H1 (cell line): ENCODE data around the gene ZBTB20. TPM values are rescaled to one million over a fixed set of nuclear protein-coding genes. Genes with fewer than 3 reads are reported as not detected.

Experiments used
- CTCF ChIA-PET: fragments of 300-600 bp; sonication (Branson Sonifier 250); formaldehyde crosslinking; loops from one replicate; lab custom pipeline; 2021; ENCODE audit not compliant: partially characterized antibody; lab: Charles Lee
- POLR2A ChIA-PET: fragments of 300-600 bp; sonication (Branson Sonifier 250); formaldehyde crosslinking; loops from one replicate; lab custom pipeline; 2021; ENCODE audit warnings: inconsistent platforms; ENCODE audit not compliant: partially characterized antibody; lab: Charles Lee
- DNase-seq, 2 experiments: peaks; one replicate each; pipeline versions ENCODE4 v3.0.0 to v3.0.0-alpha.2; 2010 to 2022; ENCODE audit warnings: low spot score in 2 of 2, low read depth in 1 of 2, mixed read lengths in 1 of 2
- FAIRE-seq: peaks from 2 replicates; lab custom pipeline; 2011; peaks lifted over from hg19 to GRCh38; lab: Jason Lieb, UNC
- H2AFZ ChIP-seq: 2 replicates; pipeline ENCODE4 v1.8.1; 2012; ENCODE audit warnings: low read length, inconsistent platforms
- H2AK5ac ChIP-seq: 2 replicates; pipeline ENCODE4 v1.6.1; 2013; ENCODE audit warnings: low read depth, low read length
- H2BK120ac ChIP-seq: replicated peaks from 2 replicates; pipeline ENCODE3; 2013; ENCODE audit warnings: low read depth, low read length, inconsistent platforms
- H2BK12ac ChIP-seq: 2 replicates; pipeline ENCODE4 v1.6.1; 2013; ENCODE audit warnings: low read depth, low read length
- H2BK15ac ChIP-seq: 2 replicates; pipeline ENCODE4 v1.6.1; 2013; ENCODE audit warnings: low read length
- H2BK20ac ChIP-seq: 2 replicates; pipeline ENCODE4 v1.6.1; 2013; ENCODE audit warnings: low read length
- H2BK5ac ChIP-seq: 2 replicates; pipeline ENCODE4 v1.6.1; 2013; ENCODE audit warnings: low read depth, low read length
- H3K14ac ChIP-seq: 2 replicates; pipeline ENCODE4 v1.6.1; 2013; ENCODE audit warnings: inconsistent platforms; ENCODE audit not compliant: insufficient read length
- H3K18ac ChIP-seq: 2 replicates; pipeline ENCODE4 v1.6.1; 2013; ENCODE audit warnings: low read length; ENCODE audit errors: extremely low read depth
- H3K23ac ChIP-seq: 2 replicates; pipeline ENCODE4 v1.6.1; 2013; ENCODE audit warnings: inconsistent platforms; ENCODE audit not compliant: insufficient read length
- H3K23me2 ChIP-seq: 2 replicates; pipeline ENCODE4 v1.6.1; 2013; ENCODE audit warnings: low read depth, low read length
- H3K27ac ChIP-seq: 2 replicates; pipeline ENCODE4 v1.6.1; 2011; ENCODE audit warnings: low read depth, low read length, inconsistent platforms
- H3K27me3 ChIP-seq, 4 experiments: replicated peaks in 1 of 4; 1 replicate in 1 of 4; 2 replicates in 3 of 4; pipeline versions ENCODE4 v1.6.1 to v1.8.1; 2011 to 2013; ENCODE audit warnings: low read length in 3 of 4, mild to moderate bottlenecking in 3 of 4, inconsistent platforms in 2 of 4, mixed read lengths in 2 of 4, moderate library complexity in 1 of 4; ENCODE audit not compliant: control insufficient read depth in 3 of 4, insufficient read depth in 3 of 4; ENCODE audit errors: extremely low read depth in 1 of 4
- H3K36me3 ChIP-seq, 4 experiments: 2 replicates each; pipeline versions ENCODE4 v1.6.1 to v1.8.1; 2011 to 2013; ENCODE audit warnings: mild to moderate bottlenecking in 4 of 4, low read length in 3 of 4, moderate library complexity in 2 of 4, control low read depth in 1 of 4, inconsistent platforms in 1 of 4; ENCODE audit not compliant: insufficient read depth in 4 of 4, control insufficient read depth in 2 of 4
- H3K4ac ChIP-seq: replicated peaks from 2 replicates; pipeline ENCODE3; 2013; ENCODE audit warnings: low read length, low read depth, mixed read lengths, inconsistent platforms; ENCODE audit not compliant: insufficient read length
- H3K4me1 ChIP-seq, 4 experiments: replicated peaks in 1 of 4; 1 replicate in 1 of 4; 2 replicates in 3 of 4; pipeline versions ENCODE4 v1.6.1 to v1.8.1; 2011 to 2013; ENCODE audit warnings: low read length in 3 of 4, inconsistent platforms in 2 of 4, mixed read lengths in 1 of 4; ENCODE audit not compliant: insufficient read depth in 4 of 4, control insufficient read depth in 3 of 4
- H3K4me2 ChIP-seq, 2 experiments: 2 replicates each; pipeline versions ENCODE4 v1.6.1 to v1.8.1; 2011 to 2013; ENCODE audit warnings: low read depth in 2 of 2, low read length in 2 of 2, control low read depth in 1 of 2, inconsistent platforms in 1 of 2, mild to moderate bottlenecking in 1 of 2; ENCODE audit not compliant: insufficient read depth in 1 of 2
- H3K4me3 ChIP-seq, 4 experiments: fragments of 200-600, 300-600 bp in 1 of 4; sonication (generic), shearing (Covaris generic), sonication (Bioruptor Twin) in 1 of 4; 2 replicates each; pipeline versions ENCODE4 v1.5.1 to v1.8.1; 2011 to 2016; ENCODE audit warnings: low read length in 4 of 4, low read depth in 3 of 4, control low read depth in 2 of 4, inconsistent platforms in 2 of 4, mild to moderate bottlenecking in 2 of 4, mixed read lengths in 1 of 4, moderate library complexity in 1 of 4; ENCODE audit not compliant: insufficient read depth in 2 of 4; ENCODE audit errors: extremely low read depth in 1 of 4
- H3K56ac ChIP-seq: replicated peaks from 2 replicates; pipeline ENCODE3; 2013; ENCODE audit warnings: low read depth, mild to moderate bottlenecking, mixed read lengths, low read length, inconsistent platforms; ENCODE audit not compliant: insufficient read length
- H3K79me1 ChIP-seq: 2 replicates; pipeline ENCODE4 v1.6.1; 2013; ENCODE audit warnings: low read depth, low read length, control low read depth
- H3K79me2 ChIP-seq, 2 experiments: 2 replicates each; pipeline versions ENCODE4 v1.6.1 to v1.8.1; 2012 to 2013; ENCODE audit warnings: low read length in 2 of 2, mild to moderate bottlenecking in 2 of 2, inconsistent platforms in 1 of 2; ENCODE audit not compliant: insufficient read depth in 2 of 2, control insufficient read depth in 1 of 2
- H3K9ac ChIP-seq, 4 experiments: replicated peaks in 1 of 4; 1 replicate in 1 of 4; 2 replicates in 3 of 4; pipeline versions ENCODE4 v1.6.1 to v1.8.1; 2011 to 2013; ENCODE audit warnings: low read depth in 3 of 4, low read length in 3 of 4, control low read depth in 2 of 4, mild to moderate bottlenecking in 2 of 4, moderate library complexity in 2 of 4, inconsistent platforms in 1 of 4; ENCODE audit errors: extremely low read depth in 1 of 4
- H3K9me3 ChIP-seq, 2 experiments: 2 replicates each; pipeline versions ENCODE4 v1.6.1 to v1.8.1; 2012 to 2013; ENCODE audit warnings: mild to moderate bottlenecking in 2 of 2, moderate library complexity in 2 of 2, control low read depth in 1 of 2, inconsistent platforms in 1 of 2, low read depth in 1 of 2, low read length in 1 of 2, mixed read lengths in 1 of 2; ENCODE audit not compliant: insufficient read depth in 2 of 2
- H4K20me1 ChIP-seq, 2 experiments: replicated peaks in 1 of 2; 2 replicates each; pipeline versions ENCODE3 to v1.8.1; 2011 to 2013; ENCODE audit warnings: inconsistent platforms in 2 of 2, low read length in 2 of 2, mild to moderate bottlenecking in 1 of 2; ENCODE audit not compliant: insufficient read depth in 2 of 2, control insufficient read depth in 1 of 2
- H4K5ac ChIP-seq: 2 replicates; pipeline ENCODE4 v1.6.1; 2013; ENCODE audit warnings: low read length, low read depth, mixed read lengths, inconsistent platforms; ENCODE audit not compliant: insufficient read length
- H4K8ac ChIP-seq: 2 replicates; pipeline ENCODE4 v1.8.0; 2013; ENCODE audit warnings: mild to moderate bottlenecking, moderate library complexity, low read length, inconsistent platforms; ENCODE audit not compliant: insufficient read depth; ENCODE audit errors: extremely low read depth
- H4K91ac ChIP-seq: replicated peaks from 2 replicates; pipeline ENCODE3; 2013; ENCODE audit warnings: low read length, mixed read lengths, inconsistent platforms; ENCODE audit not compliant: insufficient read length
- CBX5 ChIP-seq: fragments of 300-800, 300-1000 bp; sonication (generic); IDR thresholded peaks from 2 replicates; pipeline ENCODE4 v1.7.1; 2016; ENCODE audit warnings: antibody characterized with exemption, low read length, low read depth
- CBX8 ChIP-seq: fragments of 300-800, 300-1000 bp; sonication (generic); IDR thresholded peaks from 2 replicates; pipeline ENCODE4 v1.7.1; 2016; ENCODE audit warnings: low read depth, low read length, borderline replicate concordance
- CHD1 ChIP-seq: IDR thresholded peaks from 2 replicates; pipeline ENCODE4 v1.6.1; 2012; ENCODE audit warnings: low read depth, low read length, improper control_type of control experiment
- CTBP2 ChIP-seq: IDR thresholded peaks from 2 replicates; pipeline ENCODE4 v1.7.0; 2011; ENCODE audit warnings: borderline replicate concordance, mild to moderate bottlenecking, moderate library complexity, mixed read lengths, low read length; ENCODE audit not compliant: insufficient read depth, insufficient read length
- GTF2F1 ChIP-seq: IDR thresholded peaks from 2 replicates; pipeline ENCODE4 v1.6.1; 2012; ENCODE audit warnings: low read depth, low read length, improper control_type of control experiment, borderline replicate concordance
- PHF8 ChIP-seq: fragments of 200-600 bp; sonication (generic); conservative IDR thresholded peaks from 2 replicates; pipeline ENCODE4 v1.7.1; 2012; ENCODE audit warnings: low read depth, mild to moderate bottlenecking, inconsistent platforms, low read length, moderate library complexity
- RAD21 ChIP-seq, 2 experiments: IDR thresholded peaks in 1 of 2; conservative IDR thresholded peaks in 1 of 2; 2 replicates each; pipeline ENCODE4 v1.6.1; 2011; ENCODE audit warnings: low read depth in 2 of 2, low read length in 2 of 2, improper control_type of control experiment in 1 of 2, inconsistent platforms in 1 of 2, mild to moderate bottlenecking in 1 of 2, moderate library complexity in 1 of 2
- SP4 ChIP-seq: IDR thresholded peaks from 2 replicates; pipeline ENCODE4 v1.6.1; 2012; ENCODE audit warnings: low read length, inconsistent platforms
- SRF ChIP-seq: IDR thresholded peaks from 2 replicates; pipeline ENCODE4 v1.6.1; 2011; ENCODE audit warnings: mild to moderate bottlenecking, low read depth, low read length, moderate library complexity
- TAF7 ChIP-seq: optimal IDR thresholded peaks from 2 replicates; pipeline ENCODE3; 2011; ENCODE audit warnings: low read depth, mild to moderate bottlenecking, inconsistent platforms, low read length, moderate library complexity, borderline replicate concordance
- TBP ChIP-seq: IDR thresholded peaks from 2 replicates; pipeline ENCODE4 v1.6.1; 2011; ENCODE audit warnings: low read depth, low read length, improper control_type of control experiment
- TEAD4 ChIP-seq: IDR thresholded peaks from 2 replicates; pipeline ENCODE4 v1.6.1; 2012; ENCODE audit warnings: low read depth, low read length, inconsistent platforms, mixed read lengths
- YY1 ChIP-seq: IDR thresholded peaks from 2 replicates; pipeline ENCODE4 v1.6.1; 2011; ENCODE audit warnings: low read depth, mild to moderate bottlenecking, low read length
- polyA plus RNA-seq, 7 experiments: library from polyadenylated mRNA; depleted of rRNA in 3 of 7; stranded (reverse) in 5 of 7; unstranded in 2 of 7; fragments of >200 nt in 5 of 7; fragments of 200-250 nt in 2 of 7; gene quantifications; 1 replicate in 5 of 7; 2 replicates in 1 of 7; 4 replicates in 1 of 7; pipeline versions ENCODE4 v1.2.1 to v1.2.3, GENCODE V29; 2011 to 2013; ENCODE audit warnings: missing spikeins in 2 of 7, mixed read lengths in 2 of 7
- total RNA-seq: library from RNA; stranded (reverse); fragmentation: NEBNext Ultra II Directional; extraction: Animal tissue kit (Norgen Biotek cat#: 25700); gene quantifications from 2 replicates; pipeline ENCODE4 v1.2.1, GENCODE V29; 2021
- TF ChIP-seq, protein P1 (sequence below): IDR thresholded peaks from 2 replicates; pipeline ENCODE4 v1.6.1; 2012; ENCODE audit warnings: low read length, inconsistent platforms

ZBTB20 gene
- total and polyA plus RNA-seq, 2 of the 8 experiments (the other 6 are each of a cell fraction or from before 2014, with no cell fraction given): 0.35 to 1.3 TPM

DNA sequence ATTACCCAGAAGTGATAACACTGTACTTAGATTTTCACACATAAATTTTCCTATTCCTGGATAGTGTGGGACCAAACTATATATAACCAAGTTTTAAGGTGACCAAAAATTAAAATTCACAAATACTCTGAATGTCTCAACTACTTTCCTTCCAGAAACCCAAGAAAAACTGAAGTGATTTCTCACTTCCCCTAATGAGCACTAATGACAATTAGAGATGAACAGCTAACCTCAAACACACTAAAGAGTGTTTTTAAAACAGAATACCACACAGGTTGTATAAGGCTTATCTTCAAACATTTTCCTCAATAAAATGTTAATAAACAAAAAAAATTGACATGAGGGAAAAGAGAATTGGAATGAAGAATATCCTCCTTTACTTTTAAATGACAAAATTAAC, 188.2 kb downstream of the ZBTB20 start:
- Histone ChIP-seq H3K4me2 (no peak overlapping the region), H4K5ac (no peak overlapping the region), H2BK20ac (no peak overlapping the region), H4K20me1 (no peaks in the 10 kb centered on the region), H2BK120ac (no peak overlapping the region), H3K79me2 (no peaks in the 10 kb centered on the region), H3K4me1 (no peaks in the 10 kb centered on the region)
- POLR2A ChIA-PET: no interaction called here
- TF ChIP-seq CTBP2: no peak
- TF ChIP-seq, protein P1, sequence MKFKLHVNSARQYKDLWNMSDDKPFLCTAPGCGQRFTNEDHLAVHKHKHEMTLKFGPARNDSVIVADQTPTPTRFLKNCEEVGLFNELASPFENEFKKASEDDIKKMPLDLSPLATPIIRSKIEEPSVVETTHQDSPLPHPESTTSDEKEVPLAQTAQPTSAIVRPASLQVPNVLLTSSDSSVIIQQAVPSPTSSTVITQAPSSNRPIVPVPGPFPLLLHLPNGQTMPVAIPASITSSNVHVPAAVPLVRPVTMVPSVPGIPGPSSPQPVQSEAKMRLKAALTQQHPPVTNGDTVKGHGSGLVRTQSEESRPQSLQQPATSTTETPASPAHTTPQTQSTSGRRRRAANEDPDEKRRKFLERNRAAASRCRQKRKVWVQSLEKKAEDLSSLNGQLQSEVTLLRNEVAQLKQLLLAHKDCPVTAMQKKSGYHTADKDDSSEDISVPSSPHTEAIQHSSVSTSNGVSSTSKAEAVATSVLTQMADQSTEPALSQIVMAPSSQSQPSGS: no peak
- TF ChIP-seq GTF2F1: no peak
- TF ChIP-seq RAD21 (IDR thresholded peaks at IDR 0.05 in 1 of 2, conservative IDR thresholded peaks at IDR 0.05 in 1 of 2; ENCODE audit: low read depth in 2 of 2, low read length in 2 of 2): no peak
- no peak for TF ChIP-seq TBP
- TF ChIP-seq CHD1: no peak
- no peak for TF ChIP-seq TAF7
- no peak for TF ChIP-seq CBX8
- no peak for TF ChIP-seq PHF8
- no peak for TF ChIP-seq SRF
- TF ChIP-seq TEAD4: no peak
- TF ChIP-seq CBX5: no peak
- no peak for TF ChIP-seq SP4
- no peak for TF ChIP-seq YY1
- TF ChIP-seq, all 59 proteins: peak for 0
- no peak overlapping the region for H2BK15ac ChIP-seq
- H3K36me3 ChIP-seq: no peaks in the 10 kb centered on the region
- no peak overlapping the region for H3K27ac ChIP-seq
- H2BK5ac ChIP-seq: no peak overlapping the region
- no peak overlapping the region for H4K8ac ChIP-seq
- H3K56ac ChIP-seq: no peak overlapping the region
- no peak overlapping the region for H3K4me3 ChIP-seq
- no peak overlapping the region for H3K23ac ChIP-seq
- no peak overlapping the region for H2AFZ ChIP-seq
- H3K14ac ChIP-seq: no peak overlapping the region
- no peak overlapping the region for H4K91ac ChIP-seq
- H2BK12ac ChIP-seq: no peak overlapping the region
- FAIRE-seq: no peak
- H3K79me1 ChIP-seq: no peaks in the 10 kb centered on the region
- H3K23me2 ChIP-seq: no peaks in the 10 kb centered on the region
- no peak overlapping the region for H2AK5ac ChIP-seq
- H3K9ac ChIP-seq: no peak overlapping the region
- no peaks in the 10 kb centered on the region for H3K9me3 ChIP-seq
- CTCF ChIA-PET: interaction anchor here (0.6 kb wide), 1 partner anchor 138 kb away, joined by 3 read pairs; no protein-coding TSS in a partner anchor
- H3K18ac ChIP-seq: no peak overlapping the region
- no peak for DNase-seq
- no peak overlapping the region for H3K4ac ChIP-seq
- H3K27me3 ChIP-seq: no peaks in the 10 kb centered on the region
